Gastrocnemius medialis (tissue), 4 donors: ENCODE measurements around the gene XDH.

Experiments
- CTCF ChIP-seq, 5 experiments: fragments of 450-650 bp in 3 of 5; fragments of 200-600 bp in 2 of 5; sonication (generic) in 2 of 5; IDR thresholded peaks in 4 of 5; conservative IDR thresholded peaks in 1 of 5; 1 replicate in 4 of 5; 2 replicates in 1 of 5; pipeline ENCODE4 v1.5.1; 2016 to 2019; ENCODE audit warnings: antibody characterized with exemption in 5 of 5, mild to moderate bottlenecking in 3 of 5, moderate library complexity in 3 of 5
- POLR2A ChIP-seq, 2 donors: fragments of 450-650 bp; IDR thresholded peaks; one replicate each; pipeline ENCODE4 v1.6.1; 2017; ENCODE audit warnings: antibody characterized with exemption in 2 of 2, mild to moderate bottlenecking in 2 of 2, moderate library complexity in 2 of 2

DNA sequence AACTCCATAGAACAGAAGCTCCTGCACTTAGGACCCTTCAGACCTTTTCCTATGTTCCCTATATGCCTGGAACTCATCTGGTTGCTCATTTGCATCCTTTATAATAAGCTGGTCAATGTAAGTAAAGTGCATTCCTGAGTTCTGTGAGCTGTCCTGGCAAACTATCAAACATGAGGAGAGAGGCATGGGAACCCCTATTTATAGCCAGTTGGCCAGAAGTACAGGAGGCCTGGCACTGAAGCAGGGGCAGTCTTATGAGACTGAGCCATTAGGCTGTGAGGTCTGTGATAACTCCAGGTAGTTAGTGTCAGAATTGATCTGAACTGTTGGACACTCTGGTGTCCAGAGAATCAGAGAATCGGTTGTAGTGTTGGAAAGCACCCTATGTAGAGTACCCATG is 92.2 kb downstream of the XDH start:
- TF ChIP-seq CTCF (IDR thresholded peaks at IDR 0.05 in 4 of 5, conservative IDR thresholded peaks at IDR 0.05 in 1 of 5) (no peak), POLR2A (IDR thresholded peaks at IDR 0.05) (no peak)
